GM21786 (cell line): ENCODE data around the gene CHML.
A peak's percentile ranks its signal among the peaks of the same experiment; 100 is the strongest.

Experiments used
- ATAC-seq: cut with Tn5 transposase; IDR thresholded peaks from one replicate; pipeline ENCODE4 v1.9.1; 2021; ENCODE audit not compliant: unreplicated experiment

Gene CHML

GRCh38 chr1:241647658-241648057 is 7.5 kb upstream of the CHML start:
- no peak for ATAC-seq

DNA sequence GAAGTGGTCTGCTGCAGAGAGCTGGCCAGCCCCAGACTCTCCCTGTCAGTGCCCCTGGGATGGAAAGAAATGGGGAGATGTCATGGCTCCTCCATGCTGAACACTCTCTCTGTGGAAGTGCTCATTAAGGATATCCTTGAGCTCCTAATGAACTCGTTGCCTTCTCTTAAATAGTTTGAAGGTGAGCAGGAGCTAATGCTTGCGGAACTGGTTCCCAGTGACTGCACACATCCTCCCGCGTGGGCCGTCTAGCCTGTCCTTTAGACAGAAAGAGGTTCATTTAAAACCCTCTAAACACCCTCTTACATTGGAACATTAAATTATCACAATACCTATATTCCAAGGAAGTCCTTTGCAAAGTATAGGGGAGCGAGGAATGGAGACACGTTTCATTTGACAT is 6.0 kb upstream of the CHML start:
- ATAC-seq, result no peak

GRCh38 chr1:241645199-241645598 is 5.0 kb upstream of the CHML start:
- no peak for ATAC-seq

GRCh38 chr1:241644259-241644658 is 4.1 kb upstream of the CHML start:
- no peak for ATAC-seq

DNA sequence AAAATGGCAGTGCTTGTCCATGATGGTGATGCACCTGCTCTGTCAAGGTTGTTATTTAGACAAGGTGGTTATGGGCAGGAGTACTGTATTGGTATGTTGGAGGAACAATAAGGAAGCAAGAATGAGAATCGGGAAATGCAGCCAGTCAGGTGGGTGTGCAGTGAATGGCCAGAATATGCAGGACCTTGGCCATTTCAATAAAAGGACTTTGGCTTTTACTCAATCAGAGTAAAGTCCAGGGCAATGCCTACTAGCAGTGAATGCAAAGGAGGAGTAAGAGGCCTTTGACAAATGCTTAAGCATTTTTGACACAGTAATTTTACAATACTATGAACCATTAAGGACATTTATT is 2.4 kb upstream of the CHML start:
- no peak for ATAC-seq

GRCh38 chr1:241641773-241642592 is 1.8 kb upstream of the CHML start:
- ATAC-seq, result no peak

DNA sequence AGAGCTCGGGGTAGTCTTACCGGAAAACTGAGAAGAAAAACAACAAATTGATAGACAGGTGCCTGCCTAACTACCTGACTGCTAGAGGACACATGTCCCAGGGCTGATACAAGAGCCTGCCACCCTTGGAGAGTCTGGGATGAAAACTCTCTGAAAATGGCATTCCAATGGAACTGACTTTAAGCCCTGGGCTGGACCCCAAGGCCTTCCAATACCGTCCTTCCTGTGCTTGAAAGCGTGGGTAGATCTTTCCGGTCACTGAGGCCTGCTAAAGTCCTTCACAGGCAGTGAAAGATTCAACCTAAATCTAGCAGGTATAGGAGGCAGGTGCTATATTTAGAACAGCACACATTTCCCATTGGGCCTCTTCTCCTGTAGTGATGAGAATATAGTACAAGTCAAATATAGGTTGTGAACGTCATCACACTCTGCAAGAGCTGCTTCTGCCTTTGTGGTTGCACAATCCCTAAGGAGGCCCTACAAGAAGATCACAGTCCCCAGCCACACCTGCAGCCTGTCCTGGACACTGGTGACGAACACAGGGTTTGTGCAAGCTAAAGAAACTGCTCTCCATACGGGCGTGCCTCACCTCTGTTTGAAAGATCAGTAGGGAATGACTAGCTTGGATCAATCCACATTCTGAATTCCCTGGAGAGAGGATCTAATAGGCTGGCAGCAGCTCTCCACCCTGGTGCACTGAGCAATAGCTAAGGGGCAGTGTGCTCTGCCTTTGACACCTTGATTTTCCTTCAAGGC is 876 bp upstream of the CHML start:
- ATAC-seq, result no peak

DNA sequence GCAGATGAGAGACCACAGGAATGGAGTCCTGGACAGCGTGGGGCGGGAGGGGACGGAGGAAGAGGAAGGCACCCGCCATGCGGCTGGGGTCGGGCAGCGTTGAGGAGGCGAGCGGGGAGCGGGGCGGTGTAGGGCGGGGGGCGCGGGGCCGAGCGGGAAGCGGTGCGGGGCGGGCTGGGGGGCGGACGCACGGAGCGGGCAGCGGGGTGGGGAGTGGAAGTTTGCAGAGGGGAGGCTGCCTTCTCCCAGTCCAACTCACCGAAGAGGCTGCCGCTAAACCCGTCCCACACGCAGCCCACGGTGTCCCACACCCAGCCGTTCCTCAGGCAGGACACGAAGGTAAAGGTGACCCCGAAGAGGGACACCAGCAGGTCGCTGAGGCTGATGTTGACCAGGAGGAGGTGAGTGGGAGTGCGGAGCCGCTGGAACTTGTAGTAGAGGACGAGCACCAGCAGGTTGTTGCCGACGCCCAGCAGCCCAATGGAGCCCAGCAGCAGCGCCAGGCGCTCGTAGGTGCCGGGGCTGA is 483 bp downstream of the CHML start:
- peak; percentile 42 for ATAC-seq

- ATAC-seq, result peak; percentile 22
Measured at GRCh38 chr1:241638909-241639622, 1.1 kb downstream of the CHML start.

- ATAC-seq, result no peak
Measured at GRCh38 chr1:241638099-241638682, 2.0 kb downstream of the CHML start.

- no peak for ATAC-seq
Measured at GRCh38 chr1:241637604-241638003, 2.6 kb downstream of the CHML start.

DNA sequence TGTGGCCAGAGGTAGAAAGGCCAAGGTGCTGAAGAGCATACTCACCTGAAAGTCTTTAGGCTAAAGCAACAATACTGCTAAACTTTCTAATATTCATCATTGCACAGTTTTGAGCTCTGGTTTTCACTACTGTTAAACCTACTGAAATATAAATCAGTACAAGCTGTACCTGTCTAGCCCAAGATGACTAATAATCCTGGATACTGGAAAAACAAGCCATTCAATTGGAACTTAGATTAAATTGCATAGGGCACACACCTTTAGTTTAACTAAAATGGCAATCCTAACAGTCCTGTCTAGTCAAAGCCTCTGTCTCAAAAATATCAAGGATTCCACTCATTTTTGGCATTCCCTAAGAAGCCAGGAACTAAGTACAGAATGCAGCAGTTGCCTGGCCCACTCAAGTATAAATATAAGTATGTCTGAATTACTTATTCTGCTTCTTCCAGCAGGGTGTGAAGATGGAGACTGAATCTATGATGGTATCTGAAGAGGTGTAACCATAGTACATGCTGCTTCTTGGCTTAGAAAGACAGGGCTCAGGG is 3.1 kb downstream of the CHML start:
- ATAC-seq, result no peak

DNA sequence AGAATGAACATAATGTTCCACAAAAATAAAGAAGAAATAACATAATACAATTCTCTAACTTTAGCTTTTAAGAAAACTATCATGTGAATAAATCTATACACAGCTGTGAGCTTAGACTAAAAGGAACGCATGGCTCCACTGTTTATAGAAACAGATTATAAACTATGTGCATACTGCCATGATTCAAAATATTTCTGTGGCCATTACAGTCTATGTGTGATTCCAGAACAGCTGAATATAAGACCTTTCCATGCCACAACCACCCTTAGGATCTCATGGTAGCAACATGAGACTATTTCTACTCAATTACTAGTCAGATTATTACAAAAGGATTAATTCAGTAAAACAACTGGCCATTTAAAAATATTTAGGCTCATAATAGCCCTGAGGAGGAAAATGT is 3.9 kb downstream of the CHML start:
- no peak for ATAC-seq

GRCh38 chr1:241635556-241636152 is 4.5 kb downstream of the CHML start:
- no peak for ATAC-seq

GRCh38 chr1:241632987-241633386 is 7.2 kb downstream of the CHML start:
- ATAC-seq, result no peak

DNA sequence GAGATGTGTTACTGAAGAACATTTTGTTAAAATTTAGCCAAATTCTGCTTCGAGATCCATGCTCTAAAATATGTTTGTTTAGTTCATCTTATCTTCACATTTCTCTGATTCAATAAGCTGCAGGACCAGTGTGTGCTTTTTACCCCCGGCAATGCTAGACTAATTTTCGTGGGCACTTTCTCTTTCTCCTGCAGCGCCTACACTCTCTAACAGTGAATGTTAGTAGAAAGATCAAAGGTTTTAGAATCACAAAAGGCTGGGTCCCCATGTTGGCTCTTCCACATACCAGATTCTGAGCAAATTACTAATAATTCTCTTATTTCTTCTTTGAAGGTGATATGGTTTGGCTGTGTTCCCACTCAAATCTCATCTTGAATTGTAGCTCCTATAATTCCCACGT is 8.5 kb downstream of the CHML start:
- ATAC-seq, result no peak

GRCh38 chr1:241630899-241631298 is 9.3 kb downstream of the CHML start:
- ATAC-seq, result no peak

- no peak for ATAC-seq
Measured at GRCh38 chr1:241630476-241630875, 9.7 kb downstream of the CHML start.

- ATAC-seq, result no peak
Measured at GRCh38 chr1:241630005-241630404, 10.2 kb downstream of the CHML start.

DNA sequence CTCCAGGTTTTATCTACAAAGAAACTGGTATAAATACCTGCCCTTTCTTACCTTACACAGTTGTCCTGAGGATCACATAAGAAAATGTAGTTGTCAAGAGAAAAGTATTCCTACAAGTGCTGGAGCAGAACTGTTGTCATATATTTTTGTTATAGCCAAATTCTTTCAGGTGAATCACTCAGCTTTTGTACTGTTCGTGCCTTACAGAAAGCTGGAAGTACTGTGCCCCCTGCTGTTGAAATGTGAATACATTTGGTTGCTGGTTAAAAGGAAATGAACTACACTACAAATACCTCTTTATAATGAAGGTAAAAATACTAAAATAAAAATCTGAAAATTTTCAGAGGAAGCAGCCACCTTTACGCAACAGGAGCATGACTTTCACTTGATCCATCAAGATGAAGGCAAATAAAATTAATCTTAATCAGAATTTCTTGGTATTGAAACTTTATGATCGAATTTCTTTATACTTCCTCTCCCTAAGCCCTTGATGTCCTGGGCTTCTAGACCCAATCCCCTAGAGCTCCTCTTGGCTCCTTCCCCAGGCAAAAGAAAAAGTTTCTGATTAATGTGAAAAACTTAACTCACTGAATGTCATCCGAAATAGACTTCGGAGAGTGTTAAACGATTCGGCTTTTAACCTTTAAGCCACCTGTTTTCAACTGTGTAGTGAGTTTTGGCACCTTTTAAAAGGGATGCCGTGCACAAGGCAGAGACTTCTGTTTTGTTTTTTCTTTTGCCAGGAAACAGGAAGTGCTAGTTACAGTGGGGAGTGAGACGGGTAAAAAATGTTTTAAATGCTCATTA is 12.5 kb downstream of the CHML start:
- peak; percentile 85 for ATAC-seq
